ENCODE results near the gene BBIP1. TPM values are rescaled to one million over a fixed set of nuclear protein-coding genes. Genes with fewer than 3 reads are reported as not detected.

BBIP1 gene
- total and polyA plus RNA-seq, 2 donors (not counting 3 experiments of a cell fraction or from before 2014, with no cell fraction given): 9.9 to 32.8 TPM

DNA sequence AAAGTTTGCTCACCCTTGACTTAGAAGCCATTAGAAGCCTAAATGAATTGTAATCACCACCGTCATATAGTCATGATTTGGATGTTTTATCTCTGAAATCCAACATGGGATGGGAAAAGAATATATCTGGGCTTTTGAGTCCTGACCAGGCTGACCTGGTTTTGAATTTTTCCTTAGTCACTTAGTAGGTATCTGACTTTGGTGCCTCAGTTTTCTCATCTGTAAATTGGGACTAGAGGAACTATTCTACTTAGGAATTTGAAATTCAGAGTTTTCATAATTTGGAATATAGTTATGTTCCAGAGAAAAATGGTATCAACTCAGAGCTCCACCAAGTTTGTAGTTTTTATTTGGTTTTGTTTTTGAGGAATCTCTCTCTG, 41.3 kb upstream of the BBIP1 start:
- Histone ChIP-seq H3K79me2 (ENCODE audit: control insufficient read depth, insufficient read depth, low read length) (peaks cover 66% of the 10 kb centered on the region), H3K4me2 (ENCODE audit: insufficient read depth, low read length) (no peak overlapping the region), H3K4me3 (replicated peaks in 1 of 3; ENCODE audit: insufficient read depth in 1 of 3, low read depth in 1 of 3, low read length in 3 of 3) (no peak overlapping the region), H3K36me3 (ENCODE audit: control insufficient read depth in 2 of 2, extremely low read depth in 1 of 2, insufficient read depth in 2 of 2, low read length in 2 of 2) (no peaks in the 10 kb centered on the region), H3K27ac (ENCODE audit: insufficient read depth, low read depth, low read length) (no peak overlapping the region), H3K27me3 (ENCODE audit: control insufficient read depth in 2 of 2, insufficient read depth in 2 of 2, low read length in 2 of 2) (no peaks in the 10 kb centered on the region), H3K9ac (replicated peaks; ENCODE audit: extremely low read depth, insufficient read depth, low read length) (no peak overlapping the region), H3K4me1 (ENCODE audit: control insufficient read depth, extremely low read depth, insufficient read depth, low read length) (no peaks in the 10 kb centered on the region), H3K9me3 (replicated peaks; ENCODE audit: control insufficient read depth, insufficient read depth, low read length) (no peaks in the 10 kb centered on the region), H2AFZ (ENCODE audit: low read depth, low read length) (no peak overlapping the region), H3K9me1 (replicated peaks; ENCODE audit: control insufficient read depth, extremely low read depth, insufficient read depth, low read length) (no peaks in the 10 kb centered on the region), H4K20me1 (replicated peaks; ENCODE audit: control insufficient read depth, extremely low read depth, insufficient read depth, low read length) (peaks cover 3% of the 10 kb centered on the region)
- intact Hi-C loops (cut with micrococcal nuclease): no loop called here
- POLR2A ChIA-PET: no interaction called here
- no TSS peak for BruUV-seq (replicated peaks)
- DNase-seq (ENCODE audit: low read depth, low spot score) (no peak), FAIRE-seq (no peak)
- TF ChIP-seq, protein P1, sequence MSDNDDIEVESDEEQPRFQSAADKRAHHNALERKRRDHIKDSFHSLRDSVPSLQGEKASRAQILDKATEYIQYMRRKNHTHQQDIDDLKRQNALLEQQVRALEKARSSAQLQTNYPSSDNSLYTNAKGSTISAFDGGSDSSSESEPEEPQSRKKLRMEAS (IDR thresholded peaks at IDR 0.05; ENCODE audit: insufficient read depth, insufficient read length): no peak
- no peak for TF ChIP-seq GATA2 (IDR thresholded peaks at IDR 0.05; ENCODE audit: insufficient read depth, insufficient read length, low read depth, low read length)
- TF ChIP-seq FOS (IDR thresholded peaks at IDR 0.05; ENCODE audit: borderline replicate concordance, insufficient read depth, low read length): no peak
- TF ChIP-seq POLR2AphosphoS5 (IDR thresholded peaks at IDR 0.05; ENCODE audit: insufficient read depth, low read depth, low read length): no peak
- TF ChIP-seq, protein P2, sequence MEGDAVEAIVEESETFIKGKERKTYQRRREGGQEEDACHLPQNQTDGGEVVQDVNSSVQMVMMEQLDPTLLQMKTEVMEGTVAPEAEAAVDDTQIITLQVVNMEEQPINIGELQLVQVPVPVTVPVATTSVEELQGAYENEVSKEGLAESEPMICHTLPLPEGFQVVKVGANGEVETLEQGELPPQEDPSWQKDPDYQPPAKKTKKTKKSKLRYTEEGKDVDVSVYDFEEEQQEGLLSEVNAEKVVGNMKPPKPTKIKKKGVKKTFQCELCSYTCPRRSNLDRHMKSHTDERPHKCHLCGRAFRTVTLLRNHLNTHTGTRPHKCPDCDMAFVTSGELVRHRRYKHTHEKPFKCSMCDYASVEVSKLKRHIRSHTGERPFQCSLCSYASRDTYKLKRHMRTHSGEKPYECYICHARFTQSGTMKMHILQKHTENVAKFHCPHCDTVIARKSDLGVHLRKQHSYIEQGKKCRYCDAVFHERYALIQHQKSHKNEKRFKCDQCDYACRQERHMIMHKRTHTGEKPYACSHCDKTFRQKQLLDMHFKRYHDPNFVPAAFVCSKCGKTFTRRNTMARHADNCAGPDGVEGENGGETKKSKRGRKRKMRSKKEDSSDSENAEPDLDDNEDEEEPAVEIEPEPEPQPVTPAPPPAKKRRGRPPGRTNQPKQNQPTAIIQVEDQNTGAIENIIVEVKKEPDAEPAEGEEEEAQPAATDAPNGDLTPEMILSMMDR (IDR thresholded peaks at IDR 0.05; ENCODE audit: extremely low read depth in 1 of 2, insufficient read depth in 1 of 2, low read depth in 1 of 2, low read length in 2 of 2): no peak
- TF ChIP-seq POLR2A (IDR thresholded peaks at IDR 0.05; ENCODE audit: low read depth, low read length): no peak
- TF ChIP-seq EZH2 (IDR thresholded peaks at IDR 0.05; ENCODE audit: borderline replicate concordance, low read depth, low read length, severe bottlenecking): no peak
- no peak for TF ChIP-seq JUN (IDR thresholded peaks at IDR 0.05; ENCODE audit: borderline replicate concordance, insufficient read depth, insufficient read length, low read depth)
- TF ChIP-seq MYC (IDR thresholded peaks at IDR 0.05; ENCODE audit: low read depth, low read length): no peak
- CTCF ChIA-PET: no interaction called here
- dilution Hi-C loops (cut with MboI; ENCODE audit: extremely low pct_ligation_motif_present, low sequenced_read_pairs): no loop called here

All from endothelial cell of umbilical vein (primary cell).